ENCODE measurements around the gene SRPK2. TPM values are rescaled to one million over a fixed set of nuclear protein-coding genes. Genes with fewer than 3 reads are reported as not detected.
A peak's percentile ranks its signal among the peaks of the same experiment; 100 is the strongest.

The SRPK2 gene
- polyA plus RNA-seq, 1 of the 3 experiments (the other 2 are of a cell fraction), result 15.4 TPM

- peaks cover 4% of the 10 kb centered on the region for H3K79me2 ChIP-seq (ENCODE audit: insufficient read depth)
- H4K20me1 ChIP-seq (ENCODE audit: insufficient read depth), result peaks cover 11% of the 10 kb centered on the region; the same call in 1 of the 2 replicates
- H3K27ac ChIP-seq (ENCODE audit: low read depth in 2 of 2, low read length in 1 of 2), result 0 out of 4 replicates have a peak overlapping the region, but pooled peaks of 1 of the 2 experiments have one; percentile 5
- peaks cover 0 to 7% of the 10 kb centered on the region in 2 experiments; a peak in 1 of 4 replicates for H3K4me1 ChIP-seq (ENCODE audit: control insufficient read depth in 1 of 2, insufficient read depth in 2 of 2, low read depth in 1 of 2, low read length in 1 of 2)
- no peaks in the 10 kb centered on the region for H3K27me3 ChIP-seq (ENCODE audit: insufficient read depth)
- TF ChIP-seq FOSL2 (IDR thresholded peaks at IDR 0.05; ENCODE audit: borderline replicate concordance, low read depth), result no peak
- no peak for TF ChIP-seq GABPA (IDR thresholded peaks at IDR 0.05; ENCODE audit: low read depth)
- TF ChIP-seq JUND (IDR thresholded peaks at IDR 0.05), result no peak
- TF ChIP-seq EZH2phosphoT487 (IDR thresholded peaks at IDR 0.05; ENCODE audit: borderline replicate concordance, low read depth), result no peak
- no peak for TF ChIP-seq ELF1 (IDR thresholded peaks at IDR 0.05)
- no peak for TF ChIP-seq MEF2A (IDR thresholded peaks at IDR 0.05; ENCODE audit: borderline replicate concordance, low read depth)
- TF ChIP-seq, protein P1, sequence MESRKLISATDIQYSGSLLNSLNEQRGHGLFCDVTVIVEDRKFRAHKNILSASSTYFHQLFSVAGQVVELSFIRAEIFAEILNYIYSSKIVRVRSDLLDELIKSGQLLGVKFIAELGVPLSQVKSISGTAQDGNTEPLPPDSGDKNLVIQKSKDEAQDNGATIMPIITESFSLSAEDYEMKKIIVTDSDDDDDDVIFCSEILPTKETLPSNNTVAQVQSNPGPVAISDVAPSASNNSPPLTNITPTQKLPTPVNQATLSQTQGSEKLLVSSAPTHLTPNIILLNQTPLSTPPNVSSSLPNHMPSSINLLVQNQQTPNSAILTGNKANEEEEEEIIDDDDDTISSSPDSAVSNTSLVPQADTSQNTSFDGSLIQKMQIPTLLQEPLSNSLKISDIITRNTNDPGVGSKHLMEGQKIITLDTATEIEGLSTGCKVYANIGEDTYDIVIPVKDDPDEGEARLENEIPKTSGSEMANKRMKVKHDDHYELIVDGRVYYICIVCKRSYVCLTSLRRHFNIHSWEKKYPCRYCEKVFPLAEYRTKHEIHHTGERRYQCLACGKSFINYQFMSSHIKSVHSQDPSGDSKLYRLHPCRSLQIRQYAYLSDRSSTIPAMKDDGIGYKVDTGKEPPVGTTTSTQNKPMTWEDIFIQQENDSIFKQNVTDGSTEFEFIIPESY (IDR thresholded peaks at IDR 0.05; ENCODE audit: borderline replicate concordance, low read depth), result no peak
- TF ChIP-seq TAF1 (IDR thresholded peaks at IDR 0.05; ENCODE audit: borderline replicate concordance, low read depth, low read length), result no peak
- TF ChIP-seq SIN3A (IDR thresholded peaks at IDR 0.05; ENCODE audit: borderline replicate concordance, low read depth, low read length), result no peak
- TF ChIP-seq EP300 (IDR thresholded peaks at IDR 0.05; ENCODE audit: borderline replicate concordance in 1 of 2, low read depth in 1 of 2, low read length in 1 of 2), result no peak
- no peak for TF ChIP-seq RXRA (IDR thresholded peaks at IDR 0.05; ENCODE audit: borderline replicate concordance, low read depth)
- no peak for TF ChIP-seq USF2 (IDR thresholded peaks at IDR 0.05; ENCODE audit: borderline replicate concordance, low read depth, low read length)
- no peak for TF ChIP-seq NFIC (IDR thresholded peaks at IDR 0.05; ENCODE audit: borderline replicate concordance)
- no peak for TF ChIP-seq FOXJ3 (CRISPR knock-in tag; IDR thresholded peaks at IDR 0.05)
- no peak for TF ChIP-seq RCOR1 (IDR thresholded peaks at IDR 0.05; ENCODE audit: low read length)
- TF ChIP-seq TCF12 (IDR thresholded peaks at IDR 0.05), result no peak
- no peak for TF ChIP-seq NRF1 (IDR thresholded peaks at IDR 0.05; ENCODE audit: low read depth, low read length)
- TF ChIP-seq, protein P2, sequence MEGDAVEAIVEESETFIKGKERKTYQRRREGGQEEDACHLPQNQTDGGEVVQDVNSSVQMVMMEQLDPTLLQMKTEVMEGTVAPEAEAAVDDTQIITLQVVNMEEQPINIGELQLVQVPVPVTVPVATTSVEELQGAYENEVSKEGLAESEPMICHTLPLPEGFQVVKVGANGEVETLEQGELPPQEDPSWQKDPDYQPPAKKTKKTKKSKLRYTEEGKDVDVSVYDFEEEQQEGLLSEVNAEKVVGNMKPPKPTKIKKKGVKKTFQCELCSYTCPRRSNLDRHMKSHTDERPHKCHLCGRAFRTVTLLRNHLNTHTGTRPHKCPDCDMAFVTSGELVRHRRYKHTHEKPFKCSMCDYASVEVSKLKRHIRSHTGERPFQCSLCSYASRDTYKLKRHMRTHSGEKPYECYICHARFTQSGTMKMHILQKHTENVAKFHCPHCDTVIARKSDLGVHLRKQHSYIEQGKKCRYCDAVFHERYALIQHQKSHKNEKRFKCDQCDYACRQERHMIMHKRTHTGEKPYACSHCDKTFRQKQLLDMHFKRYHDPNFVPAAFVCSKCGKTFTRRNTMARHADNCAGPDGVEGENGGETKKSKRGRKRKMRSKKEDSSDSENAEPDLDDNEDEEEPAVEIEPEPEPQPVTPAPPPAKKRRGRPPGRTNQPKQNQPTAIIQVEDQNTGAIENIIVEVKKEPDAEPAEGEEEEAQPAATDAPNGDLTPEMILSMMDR (IDR thresholded peaks at IDR 0.05), result no peak
- TF ChIP-seq, protein P3, sequence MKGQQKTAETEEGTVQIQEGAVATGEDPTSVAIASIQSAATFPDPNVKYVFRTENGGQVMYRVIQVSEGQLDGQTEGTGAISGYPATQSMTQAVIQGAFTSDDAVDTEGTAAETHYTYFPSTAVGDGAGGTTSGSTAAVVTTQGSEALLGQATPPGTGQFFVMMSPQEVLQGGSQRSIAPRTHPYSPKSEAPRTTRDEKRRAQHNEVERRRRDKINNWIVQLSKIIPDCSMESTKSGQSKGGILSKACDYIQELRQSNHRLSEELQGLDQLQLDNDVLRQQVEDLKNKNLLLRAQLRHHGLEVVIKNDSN (IDR thresholded peaks at IDR 0.05; ENCODE audit: borderline replicate concordance, low read depth), result no peak
- no peak for TF ChIP-seq YY1 (IDR thresholded peaks at IDR 0.05; ENCODE audit: low read depth)
- H3K9ac ChIP-seq, result no peak overlapping the region
- POLR2A ChIA-PET, result no interaction called here
- no peak overlapping the region for H3K4me2 ChIP-seq
- no peak for DNase-seq
- CTCF ChIA-PET, result interaction anchor here (1.1 kb wide), 1 partner anchor 29 kb away, joined by 4 read pairs; no protein-coding TSS in a partner anchor
- H3F3A ChIP-seq (replicated peaks; ENCODE audit: insufficient read depth), result no peaks in the 10 kb centered on the region
- no peaks in the 10 kb centered on the region for H3K9me2 ChIP-seq
- 95% methylated on average over 4 of the region's 4 CpGs for WGBS (ENCODE audit: low lambda C conversion rate)
- no peak overlapping the region for H2AFZ ChIP-seq (ENCODE audit: low read depth)
- H3K9me3 ChIP-seq, result no peaks in the 10 kb centered on the region
- no peak overlapping the region for H3K4me3 ChIP-seq (ENCODE audit: low read depth in 2 of 2, low read length in 1 of 2)
- H3K36me3 ChIP-seq (replicated peaks in 1 of 2; ENCODE audit: control insufficient read depth in 1 of 2, insufficient read depth in 2 of 2, low read length in 1 of 2), result peaks cover 0 to 5% of the 10 kb centered on the region in 2 experiments
These were observed 201.2 kb downstream of the SRPK2 start for GRCh38 chr7:105187302-105188169.

All from SK-N-SH (cell line).